ENCODE measurements around the gene TMEM132C. TPM values are rescaled to one million over a fixed set of nuclear protein-coding genes. Genes with fewer than 3 reads are reported as not detected.

The TMEM132C gene
- total and polyA plus RNA-seq, 2 donors (not counting 3 experiments of a cell fraction or from before 2014, with no cell fraction given), result not detected

DNA sequence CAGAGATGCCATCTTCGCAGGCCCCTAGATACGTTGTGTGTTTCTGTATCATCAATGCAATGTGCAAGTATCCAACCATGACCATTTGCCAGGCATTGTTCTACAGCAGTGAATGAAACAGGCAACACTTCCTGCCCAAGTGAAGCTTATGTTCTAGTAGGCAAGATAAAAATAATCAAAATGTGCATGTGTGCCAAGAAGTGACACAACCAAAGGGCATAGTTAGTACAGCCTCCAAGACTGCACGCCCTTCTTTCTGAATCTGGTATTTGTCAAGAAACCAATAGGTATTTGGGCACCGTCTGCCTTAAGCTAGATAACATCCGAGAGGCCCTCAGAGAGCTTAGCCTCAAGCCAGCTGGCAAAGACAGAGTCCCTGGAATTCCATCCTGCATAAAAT is 152.0 kb downstream of the TMEM132C start:
- dilution Hi-C loops (cut with MboI; ENCODE audit: extremely low pct_ligation_motif_present, low sequenced_read_pairs), result no loop called here
- H3K4me3 ChIP-seq (replicated peaks in 1 of 3; ENCODE audit: insufficient read depth in 1 of 3, low read depth in 1 of 3, low read length in 3 of 3), result no peak overlapping the region
- BruUV-seq (replicated peaks), result no TSS peak
- H3K9me1 ChIP-seq (replicated peaks; ENCODE audit: control insufficient read depth, extremely low read depth, insufficient read depth, low read length), result no peaks in the 10 kb centered on the region
- H3K27ac ChIP-seq (ENCODE audit: insufficient read depth, low read depth, low read length), result no peak overlapping the region
- no peak overlapping the region for H2AFZ ChIP-seq (ENCODE audit: low read depth, low read length)
- TF ChIP-seq MYC (IDR thresholded peaks at IDR 0.05; ENCODE audit: low read depth, low read length) (no peak), JUN (IDR thresholded peaks at IDR 0.05; ENCODE audit: borderline replicate concordance, insufficient read depth, insufficient read length, low read depth) (no peak), POLR2A (IDR thresholded peaks at IDR 0.05; ENCODE audit: low read depth, low read length) (no peak), POLR2AphosphoS5 (IDR thresholded peaks at IDR 0.05; ENCODE audit: insufficient read depth, low read depth, low read length) (no peak), FOS (IDR thresholded peaks at IDR 0.05; ENCODE audit: borderline replicate concordance, insufficient read depth, low read length) (no peak), GATA2 (IDR thresholded peaks at IDR 0.05; ENCODE audit: insufficient read depth, insufficient read length, low read depth, low read length) (no peak), EZH2 (IDR thresholded peaks at IDR 0.05; ENCODE audit: borderline replicate concordance, low read depth, low read length, severe bottlenecking) (no peak)
- TF ChIP-seq, protein P1, sequence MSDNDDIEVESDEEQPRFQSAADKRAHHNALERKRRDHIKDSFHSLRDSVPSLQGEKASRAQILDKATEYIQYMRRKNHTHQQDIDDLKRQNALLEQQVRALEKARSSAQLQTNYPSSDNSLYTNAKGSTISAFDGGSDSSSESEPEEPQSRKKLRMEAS (IDR thresholded peaks at IDR 0.05; ENCODE audit: insufficient read depth, insufficient read length), result no peak
- TF ChIP-seq, protein P2, sequence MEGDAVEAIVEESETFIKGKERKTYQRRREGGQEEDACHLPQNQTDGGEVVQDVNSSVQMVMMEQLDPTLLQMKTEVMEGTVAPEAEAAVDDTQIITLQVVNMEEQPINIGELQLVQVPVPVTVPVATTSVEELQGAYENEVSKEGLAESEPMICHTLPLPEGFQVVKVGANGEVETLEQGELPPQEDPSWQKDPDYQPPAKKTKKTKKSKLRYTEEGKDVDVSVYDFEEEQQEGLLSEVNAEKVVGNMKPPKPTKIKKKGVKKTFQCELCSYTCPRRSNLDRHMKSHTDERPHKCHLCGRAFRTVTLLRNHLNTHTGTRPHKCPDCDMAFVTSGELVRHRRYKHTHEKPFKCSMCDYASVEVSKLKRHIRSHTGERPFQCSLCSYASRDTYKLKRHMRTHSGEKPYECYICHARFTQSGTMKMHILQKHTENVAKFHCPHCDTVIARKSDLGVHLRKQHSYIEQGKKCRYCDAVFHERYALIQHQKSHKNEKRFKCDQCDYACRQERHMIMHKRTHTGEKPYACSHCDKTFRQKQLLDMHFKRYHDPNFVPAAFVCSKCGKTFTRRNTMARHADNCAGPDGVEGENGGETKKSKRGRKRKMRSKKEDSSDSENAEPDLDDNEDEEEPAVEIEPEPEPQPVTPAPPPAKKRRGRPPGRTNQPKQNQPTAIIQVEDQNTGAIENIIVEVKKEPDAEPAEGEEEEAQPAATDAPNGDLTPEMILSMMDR (IDR thresholded peaks at IDR 0.05; ENCODE audit: extremely low read depth in 1 of 2, insufficient read depth in 1 of 2, low read depth in 1 of 2, low read length in 2 of 2), result no peak
- no peak overlapping the region for H3K4me2 ChIP-seq (ENCODE audit: insufficient read depth, low read length)
- intact Hi-C loops (cut with micrococcal nuclease), result no loop called here
- H3K36me3 ChIP-seq (ENCODE audit: control insufficient read depth in 2 of 2, extremely low read depth in 1 of 2, insufficient read depth in 2 of 2, low read length in 2 of 2), result no peaks in the 10 kb centered on the region
- H3K9me3 ChIP-seq (replicated peaks; ENCODE audit: control insufficient read depth, insufficient read depth, low read length), result peaks cover 11% of the 10 kb centered on the region
- H3K79me2 ChIP-seq (ENCODE audit: control insufficient read depth, insufficient read depth, low read length), result no peaks in the 10 kb centered on the region
- FAIRE-seq (no peak), DNase-seq (ENCODE audit: low read depth, low spot score) (no peak)
- ChIA-PET POLR2A (no interaction called here), CTCF (no interaction called here)
- no peaks in the 10 kb centered on the region for H4K20me1 ChIP-seq (replicated peaks; ENCODE audit: control insufficient read depth, extremely low read depth, insufficient read depth, low read length)
- no peak overlapping the region for H3K9ac ChIP-seq (replicated peaks; ENCODE audit: extremely low read depth, insufficient read depth, low read length)
- H3K4me1 ChIP-seq (ENCODE audit: control insufficient read depth, extremely low read depth, insufficient read depth, low read length), result no peaks in the 10 kb centered on the region
- H3K27me3 ChIP-seq (ENCODE audit: control insufficient read depth in 2 of 2, insufficient read depth in 2 of 2, low read length in 2 of 2), result no peaks in the 10 kb centered on the region

All from endothelial cell of umbilical vein (primary cell).